Measurements from ENCODE around the gene GPX2.

GPX2 gene
- long read RNA-seq, partial matches to known transcripts = 0 of 1 reads
- long read RNA-seq, other reads (novel, unspliced or antisense) = 1 of 1 reads

- Histone ChIP-seq H3K27ac (replicated peaks) (no peak within 1 kb of the TSS), H3K4me3 (replicated peaks; ENCODE audit: insufficient read depth, low read length) (no peak within 1 kb of the TSS), H3K27me3 (ENCODE audit: insufficient read depth, poor library complexity, severe bottlenecking) (no peaks in the 10 kb centered on the region)
- DNase-seq (ENCODE audit: low read depth in 1 of 2, low spot score in 1 of 2) = no peak
- TF ChIP-seq POLR2AphosphoS5 (IDR thresholded peaks at IDR 0.05; ENCODE audit: low read depth) (no peak), GABPA (IDR thresholded peaks at IDR 0.05; ENCODE audit: low read depth) (no peak), REST (IDR thresholded peaks at IDR 0.05; ENCODE audit: insufficient replicate concordance, low read depth) (no peak), CTCF (IDR thresholded peaks at IDR 0.05; ENCODE audit: insufficient read depth, low read length) (no peak), SPI1 (IDR thresholded peaks at IDR 0.05; ENCODE audit: borderline replicate concordance, low read depth) (no peak)
These were observed at the start of gene GPX2 for GRCh38 chr14:64942531-64943111. Gene GPX2 (minus strand): TSS chr14:64942745. CDS start chr14:64942726, 19 bp downstream.

GRCh38 chr14:64990939-64991338, 48.4 kb upstream of the GPX2 start:
- no peak for TF ChIP-seq REST (IDR thresholded peaks at IDR 0.05; ENCODE audit: insufficient replicate concordance, low read depth)
- TF ChIP-seq POLR2AphosphoS5 (IDR thresholded peaks at IDR 0.05; ENCODE audit: low read depth) = no peak
- TF ChIP-seq SPI1 (IDR thresholded peaks at IDR 0.05; ENCODE audit: borderline replicate concordance, low read depth) = no peak
- no peak for TF ChIP-seq GABPA (IDR thresholded peaks at IDR 0.05; ENCODE audit: low read depth)
- TF ChIP-seq CTCF (IDR thresholded peaks at IDR 0.05; ENCODE audit: insufficient read depth, low read length) = no peak
- no peaks in the 10 kb centered on the region for H3K27me3 ChIP-seq (ENCODE audit: insufficient read depth, poor library complexity, severe bottlenecking)
- no peak overlapping the region for H3K4me3 ChIP-seq (replicated peaks; ENCODE audit: insufficient read depth, low read length)
- no peak overlapping the region; the same call in 1 of the 2 replicates for H3K27ac ChIP-seq (replicated peaks)
- no peak for DNase-seq (ENCODE audit: low read depth in 1 of 2, low spot score in 1 of 2)

GRCh38 chr14:64990296-64990695, 47.8 kb upstream of the GPX2 start:
- no peak overlapping the region for H3K27ac ChIP-seq (replicated peaks)
- no peaks in the 10 kb centered on the region for H3K27me3 ChIP-seq (ENCODE audit: insufficient read depth, poor library complexity, severe bottlenecking)
- H3K4me3 ChIP-seq (replicated peaks; ENCODE audit: insufficient read depth, low read length) = no peak overlapping the region
- TF ChIP-seq REST (IDR thresholded peaks at IDR 0.05; ENCODE audit: insufficient replicate concordance, low read depth) = no peak
- no peak for DNase-seq (ENCODE audit: low read depth in 1 of 2, low spot score in 1 of 2)

Measured in HL-60 (cell line).